ENCODE results near the gene AANAT. TPM values are rescaled to one million over a fixed set of nuclear protein-coding genes. Genes with fewer than 3 reads are reported as not detected.

AANAT gene
- total RNA-seq, 4 donors from 2014 or later, result not detected

DNA sequence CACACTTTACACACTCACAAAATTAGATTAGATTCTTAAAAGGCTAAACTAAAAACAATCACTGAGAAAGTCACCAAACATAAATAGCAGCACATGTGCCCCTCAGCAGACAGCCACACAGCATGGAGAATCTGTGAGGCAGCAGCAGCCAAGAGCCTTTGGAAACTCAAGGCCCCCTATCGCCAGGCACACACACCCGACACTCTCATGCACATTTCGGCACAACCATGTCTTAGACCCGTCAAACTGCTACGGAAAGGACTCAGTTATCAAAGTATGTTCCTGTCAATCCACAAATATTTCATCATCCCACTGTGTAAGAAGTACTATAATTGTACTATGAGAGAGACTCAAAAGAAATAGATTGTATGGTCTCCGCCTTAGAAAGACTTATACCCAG is 35.4 kb upstream of the AANAT start:
- no peak overlapping the region for H3K4me3 ChIP-seq
- WGBS, 2 donors (ENCODE audit: low coverage in 1 of 2), result 91 to 96% methylated on average over 6 of the region's 6 CpGs

DNA sequence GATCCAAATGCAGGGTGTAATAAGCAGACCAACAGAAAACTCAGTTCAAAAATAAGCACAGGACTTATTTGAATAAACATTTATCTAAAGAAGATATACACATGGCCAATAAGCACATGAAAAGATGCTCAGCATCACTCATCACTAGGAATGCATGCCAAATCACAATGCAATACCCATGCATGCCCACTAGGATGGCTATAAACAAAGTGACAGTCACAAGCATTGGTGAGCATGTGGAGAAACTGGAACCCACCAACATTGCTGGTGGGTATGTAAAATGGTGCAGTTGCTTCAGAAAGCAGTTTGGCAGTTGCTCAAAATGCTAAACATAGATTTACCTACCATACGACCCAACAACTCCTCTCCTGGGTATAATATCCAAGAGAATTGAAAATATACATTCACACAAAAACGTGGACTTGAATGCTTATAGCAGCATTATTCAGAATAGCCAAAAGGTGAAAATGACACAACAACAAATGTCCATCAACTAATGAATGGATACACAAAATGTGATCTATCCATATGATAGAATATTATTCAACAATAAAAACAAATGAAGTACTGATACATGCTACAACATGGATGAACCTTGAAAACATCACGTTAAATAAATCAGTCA is 34.6 kb upstream of the AANAT start:
- no peaks in the 10 kb centered on the region for H3K36me3 ChIP-seq
- H3K9me3 ChIP-seq, result no peaks in the 10 kb centered on the region
- TF ChIP-seq POLR2AphosphoS5 (IDR thresholded peaks at IDR 0.05), result no peak
- TF ChIP-seq, protein P1, sequence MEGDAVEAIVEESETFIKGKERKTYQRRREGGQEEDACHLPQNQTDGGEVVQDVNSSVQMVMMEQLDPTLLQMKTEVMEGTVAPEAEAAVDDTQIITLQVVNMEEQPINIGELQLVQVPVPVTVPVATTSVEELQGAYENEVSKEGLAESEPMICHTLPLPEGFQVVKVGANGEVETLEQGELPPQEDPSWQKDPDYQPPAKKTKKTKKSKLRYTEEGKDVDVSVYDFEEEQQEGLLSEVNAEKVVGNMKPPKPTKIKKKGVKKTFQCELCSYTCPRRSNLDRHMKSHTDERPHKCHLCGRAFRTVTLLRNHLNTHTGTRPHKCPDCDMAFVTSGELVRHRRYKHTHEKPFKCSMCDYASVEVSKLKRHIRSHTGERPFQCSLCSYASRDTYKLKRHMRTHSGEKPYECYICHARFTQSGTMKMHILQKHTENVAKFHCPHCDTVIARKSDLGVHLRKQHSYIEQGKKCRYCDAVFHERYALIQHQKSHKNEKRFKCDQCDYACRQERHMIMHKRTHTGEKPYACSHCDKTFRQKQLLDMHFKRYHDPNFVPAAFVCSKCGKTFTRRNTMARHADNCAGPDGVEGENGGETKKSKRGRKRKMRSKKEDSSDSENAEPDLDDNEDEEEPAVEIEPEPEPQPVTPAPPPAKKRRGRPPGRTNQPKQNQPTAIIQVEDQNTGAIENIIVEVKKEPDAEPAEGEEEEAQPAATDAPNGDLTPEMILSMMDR (IDR thresholded peaks at IDR 0.05), result peak in 1 of 4 experiments; percentile 8
- peaks cover 2 to 17% (median 3%) of the 10 kb centered on the region in 3 donors for H3K4me1 ChIP-seq
- no peaks in the 10 kb centered on the region for H3K27me3 ChIP-seq
- H3K27ac ChIP-seq, result no peak overlapping the region
- no peak overlapping the region for H3K4me3 ChIP-seq
- 52 to 84% methylated on average over 2 to 3 of the region's 3 CpGs for WGBS, 2 donors (ENCODE audit: low coverage in 1 of 2)
- no peak for ATAC-seq

More for the DNA sequence above, 35.4 kb upstream of the AANAT start:
- no peaks in the 10 kb centered on the region for H3K36me3 ChIP-seq
- ATAC-seq, result no peak
- H3K27ac ChIP-seq, result no peak overlapping the region
- H3K4me1 ChIP-seq, result peaks cover 4 to 25% (median 7%) of the 10 kb centered on the region in 3 donors
- TF ChIP-seq EP300 (IDR thresholded peaks at IDR 0.05), result no peak
- TF ChIP-seq POLR2AphosphoS5 (IDR thresholded peaks at IDR 0.05), result no peak
- TF ChIP-seq, protein P1 (IDR thresholded peaks at IDR 0.05), result no peak
- TF ChIP-seq POLR2A (IDR thresholded peaks at IDR 0.05), result no peak
- no peaks in the 10 kb centered on the region for H3K27me3 ChIP-seq
- no peaks in the 10 kb centered on the region for H3K9me3 ChIP-seq

DNA sequence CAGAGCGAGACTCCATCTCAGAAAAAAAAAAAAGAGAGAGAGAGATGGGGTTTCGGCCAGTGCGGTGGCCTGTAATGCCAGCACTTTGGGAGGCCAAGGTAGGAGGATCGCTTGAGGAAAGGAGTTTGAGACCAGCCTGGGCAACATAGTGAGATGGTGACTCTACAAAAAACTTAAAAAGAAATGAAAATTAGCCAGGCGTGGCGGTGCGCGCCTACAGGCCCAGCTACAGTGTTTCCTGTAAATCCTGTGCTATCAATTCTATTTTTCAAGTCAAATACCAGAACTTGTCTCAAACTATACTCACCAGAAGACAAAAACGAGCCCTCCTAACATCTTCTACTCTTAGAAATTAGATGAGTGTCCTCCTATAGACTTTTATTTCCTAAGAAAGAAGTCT is 33.7 kb upstream of the AANAT start:
- 93 to 95% methylated on average over 7 to 9 of the region's 9 CpGs for WGBS, 2 donors (ENCODE audit: low coverage in 1 of 2)
- Histone ChIP-seq H3K27me3 (no peaks in the 10 kb centered on the region), H3K9me3 (no peaks in the 10 kb centered on the region), H3K4me3 (no peak overlapping the region), H3K36me3 (no peaks in the 10 kb centered on the region), H3K4me1 (peaks cover 0 to 9% (median 0%) of the 10 kb centered on the region in 3 donors), H3K27ac (no peak overlapping the region)
- ATAC-seq, result no peak
- TF ChIP-seq, protein P1 (IDR thresholded peaks at IDR 0.05), result no peak
- TF ChIP-seq POLR2A (IDR thresholded peaks at IDR 0.05) (no peak), POLR2AphosphoS5 (IDR thresholded peaks at IDR 0.05) (no peak), EP300 (IDR thresholded peaks at IDR 0.05) (no peak)

DNA sequence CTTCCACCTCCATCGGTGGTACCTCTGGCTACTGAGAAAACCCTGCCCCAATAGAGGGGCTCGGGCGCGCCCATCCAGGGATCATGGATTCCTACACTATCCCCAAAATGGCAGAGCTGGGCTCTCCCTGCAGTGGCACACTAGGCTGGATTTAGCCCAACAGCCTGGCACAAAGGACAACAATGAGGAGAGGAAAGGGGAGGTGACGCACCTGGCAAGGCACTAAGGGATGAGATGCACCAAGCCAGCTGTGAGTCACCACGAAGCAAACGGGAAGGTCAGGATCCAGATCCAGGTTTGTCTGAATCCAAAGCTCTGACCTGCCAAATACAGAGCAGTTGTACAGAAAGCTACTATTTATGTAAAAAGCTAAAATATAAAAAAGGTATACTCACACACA is 32.5 kb upstream of the AANAT start:
- Histone ChIP-seq H3K36me3 (no peaks in the 10 kb centered on the region), H3K27me3 (no peaks in the 10 kb centered on the region), H3K9me3 (no peaks in the 10 kb centered on the region), H3K4me1 (peaks cover 0 to 9% (median 0%) of the 10 kb centered on the region in 3 donors), H3K4me3 (no peak overlapping the region), H3K27ac (no peak overlapping the region)
- TF ChIP-seq, protein P1 (IDR thresholded peaks at IDR 0.05), result no peak
- no peak for TF ChIP-seq POLR2A (IDR thresholded peaks at IDR 0.05)
- no peak for TF ChIP-seq POLR2AphosphoS5 (IDR thresholded peaks at IDR 0.05)
- TF ChIP-seq EP300 (IDR thresholded peaks at IDR 0.05), result no peak
- 30 to 50% methylated on average over 1 to 2 of the region's 7 CpGs for WGBS, 2 donors (ENCODE audit: low coverage in 1 of 2)
- no peak for ATAC-seq

DNA sequence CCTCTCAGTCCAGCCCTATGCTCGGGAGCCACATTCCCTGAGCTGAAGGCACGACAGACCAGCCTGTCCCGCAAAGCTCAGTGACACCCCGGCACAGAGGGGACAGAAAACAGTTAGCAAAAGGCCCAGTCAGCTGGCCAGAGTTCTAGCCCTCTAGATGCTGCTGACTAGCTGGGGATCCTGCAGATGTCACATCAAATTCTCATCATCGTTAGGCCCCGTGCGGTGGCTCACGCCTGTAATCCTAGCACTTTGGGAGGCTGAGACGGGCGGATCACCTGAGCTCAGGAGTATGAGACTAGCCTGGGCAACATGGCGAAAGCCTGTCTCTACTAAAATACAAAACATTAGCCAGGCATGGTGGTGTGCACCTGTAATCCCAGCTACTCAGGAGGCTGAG is 31.7 kb upstream of the AANAT start:
- TF ChIP-seq POLR2A (IDR thresholded peaks at IDR 0.05) (no peak), POLR2AphosphoS5 (IDR thresholded peaks at IDR 0.05) (no peak), EP300 (IDR thresholded peaks at IDR 0.05) (no peak)
- Histone ChIP-seq H3K27me3 (no peaks in the 10 kb centered on the region), H3K9me3 (no peaks in the 10 kb centered on the region), H3K36me3 (no peaks in the 10 kb centered on the region), H3K4me1 (peaks cover 0 to 9% (median 0%) of the 10 kb centered on the region in 3 donors), H3K27ac (no peak overlapping the region), H3K4me3 (no peak overlapping the region)
- WGBS, 2 donors (ENCODE audit: low coverage in 1 of 2), result 100% methylated on average over 1 of the region's 11 CpGs; no CpG with 5 or more reads in 1 of the 2 donors
- no peak for ATAC-seq

Data from gastroesophageal sphincter (tissue), 4 donors.